HCT116 (cell line): Measurements from ENCODE around the gene LCN6. TPM values are rescaled to one million over a fixed set of nuclear protein-coding genes. Genes with fewer than 3 reads are reported as not detected.

Experiments
- ATAC-seq: fragments of 200-7000 bp; cut with Tn5 transposase; 2 replicates; pipeline ENCODE4 v1.9.1; 2020; ENCODE audit warnings: mild to moderate bottlenecking, moderate library complexity
- BruUV-seq: library from RNA; stranded (reverse); fragments of 400-500 nt; replicated peaks from 2 replicates; lab custom pipeline; 2021; lab: Mats Ljungman, UMichigan
- CTCF ChIA-PET: fragments of 300-600 bp; sonication (Branson Sonifier 250); formaldehyde crosslinking; loops from one replicate; lab custom pipeline; 2021; ENCODE audit warnings: antibody characterized with exemption; lab: Charles Lee
- POLR2A ChIA-PET: fragments of 300-600, 350-600 bp; sonication (Branson Sonifier 250); formaldehyde crosslinking; loops from one replicate; lab custom pipeline; 2021; ENCODE audit warnings: antibody characterized with exemption; lab: Charles Lee
- RAD21 ChIA-PET, 2 experiments: fragments of 300-600 bp; sonication (Branson Sonifier 250); formaldehyde crosslinking; loops; one replicate each; lab custom pipeline; 2023; ENCODE audit warnings: low total read pairs in 2 of 2; ENCODE audit not compliant: uncharacterized antibody in 2 of 2, unreplicated experiment in 2 of 2, low non-redundant PET in 1 of 2; lab: Charles Lee
- DNase-seq: peaks from one replicate; pipeline ENCODE4 v3.0.0-alpha.2; 2010; ENCODE audit warnings: low read depth, low spot score
- H2AFZ ChIP-seq: fragments of 200-600 bp; shearing (Covaris generic), sonication (generic); 2 replicates; pipeline ENCODE4 v1.6.1; 2017; ENCODE audit warnings: low read depth, mixed run types, mixed read lengths, antibody characterized with exemption, low read length; ENCODE audit not compliant: poor library complexity, severe bottlenecking
- H3K27ac ChIP-seq: 2 replicates; pipeline ENCODE4 v1.5.1; 2012; ENCODE audit warnings: low read depth, low read length
- H3K27me3 ChIP-seq: fragments of 200-600 bp; sonication (generic); 2 replicates; pipeline ENCODE4 v1.6.1; 2016; ENCODE audit warnings: mixed run types, low read length, mixed read lengths; ENCODE audit not compliant: insufficient read depth
- H3K36me3 ChIP-seq, 2 experiments: fragments of 200-500 bp in 1 of 2; fragments of 200-600 bp in 1 of 2; sonication (Bioruptor generic) in 1 of 2; sonication (generic) in 1 of 2; 2 replicates each; pipeline versions ENCODE4 v1.5.1 to v1.6.1; 2014 to 2016; ENCODE audit warnings: low read length in 2 of 2, inconsistent platforms in 1 of 2, mixed read lengths in 1 of 2, mixed run types in 1 of 2; ENCODE audit not compliant: insufficient read depth in 2 of 2, control insufficient read depth in 1 of 2
- H3K4me1 ChIP-seq, 2 experiments: fragments of 200-600 bp in 1 of 2; sonication (generic) in 1 of 2; 2 replicates each; pipeline versions ENCODE4 v1.5.1 to v1.6.1; 2012 to 2017; ENCODE audit warnings: low read length in 2 of 2, inconsistent platforms in 1 of 2, mild to moderate bottlenecking in 1 of 2, mixed read lengths in 1 of 2, mixed run types in 1 of 2, moderate library complexity in 1 of 2; ENCODE audit not compliant: insufficient read depth in 2 of 2, control insufficient read depth in 1 of 2
- H3K4me2 ChIP-seq: fragments of 200-600 bp; sonication (generic); 2 replicates; pipeline ENCODE4 v1.6.1; 2017; ENCODE audit warnings: mixed run types, low read length, mixed read lengths
- H3K4me3 ChIP-seq, 2 experiments: fragments of 200-600 bp in 1 of 2; sonication (generic) in 1 of 2; replicated peaks in 1 of 2; 2 replicates each; pipeline ENCODE4 v1.5.1; 2011 to 2016; ENCODE audit warnings: low read length in 2 of 2, control low read depth in 1 of 2, low read depth in 1 of 2, mild to moderate bottlenecking in 1 of 2, mixed read lengths in 1 of 2, mixed run types in 1 of 2
- H3K79me2 ChIP-seq: fragments of 200-600 bp; sonication (generic); 2 replicates; pipeline ENCODE4 v1.6.1; 2017; ENCODE audit warnings: mild to moderate bottlenecking, mixed run types, low read length, moderate library complexity, mixed read lengths; ENCODE audit not compliant: insufficient read depth
- H3K9ac ChIP-seq: fragments of 200-600 bp; sonication (generic); 2 replicates; pipeline ENCODE4 v1.6.1; 2016; ENCODE audit warnings: low read length, mixed read lengths
- H3K9me2 ChIP-seq: fragments of 200-600 bp; sonication (generic), shearing (Covaris generic); 2 replicates; pipeline ENCODE4 v1.6.1; 2017; ENCODE audit warnings: mixed run types, mild to moderate bottlenecking, moderate library complexity; ENCODE audit not compliant: insufficient read depth
- H3K9me3 ChIP-seq, 2 experiments: fragments of 200-500 bp in 1 of 2; fragments of 200-600 bp in 1 of 2; sonication (Bioruptor generic) in 1 of 2; sonication (generic) in 1 of 2; 2 replicates each; pipeline ENCODE4 v1.6.1; 2014 to 2017; ENCODE audit warnings: low read length in 2 of 2, mixed read lengths in 2 of 2, inconsistent platforms in 1 of 2, low read depth in 1 of 2, mild to moderate bottlenecking in 1 of 2, mixed run types in 1 of 2, moderate library complexity in 1 of 2; ENCODE audit not compliant: control insufficient read depth in 1 of 2, insufficient read depth in 1 of 2
- H4K20me1 ChIP-seq: fragments of 200-600 bp; sonication (generic), shearing (Covaris generic); 2 replicates; pipeline ENCODE4 v1.6.1; 2017; ENCODE audit warnings: mixed run types, mild to moderate bottlenecking, moderate library complexity; ENCODE audit not compliant: insufficient read depth
- CEBPB ChIP-seq: IDR thresholded peaks from 2 replicates; pipeline ENCODE4 v1.6.1; 2012; ENCODE audit warnings: low read depth
- EGR1 ChIP-seq: IDR thresholded peaks from 2 replicates; pipeline ENCODE4 v1.6.1; 2012; ENCODE audit warnings: low read depth
- JUND ChIP-seq: IDR thresholded peaks from 2 replicates; pipeline ENCODE4 v1.6.1; 2012
- POLR2AphosphoS5 ChIP-seq: IDR thresholded peaks from 2 replicates; pipeline ENCODE4 v1.6.1; 2011; ENCODE audit warnings: mild to moderate bottlenecking, low read depth, low read length, moderate library complexity
- RAD21 ChIP-seq: IDR thresholded peaks from 2 replicates; pipeline ENCODE4 v1.6.1; 2012; ENCODE audit warnings: low read depth, mild to moderate bottlenecking
- intact Hi-C: fragments of 100-400 bp; cut with micrococcal nuclease; formaldehyde crosslinking; loops from 2 replicates; pipeline ENCODE4 v1.10.0; 2022
- total RNA-seq: library from RNA; stranded (reverse); gene quantifications from one replicate; pipeline ENCODE4 v1.2.1, GENCODE V29; 2021; ENCODE audit not compliant: unreplicated experiment
- TF ChIP-seq, protein P1 (sequence below): IDR thresholded peaks from 2 replicates; pipeline ENCODE4 v1.6.1; 2012
- TF ChIP-seq, protein P2 (sequence below), 3 experiments: fragments of 200-600 bp in 1 of 3; sonication (generic) in 1 of 3; IDR thresholded peaks in 2 of 3; conservative IDR thresholded peaks in 1 of 3; 2 replicates each; pipeline ENCODE4 v1.5.1; 2012 to 2017; ENCODE audit warnings: low read depth in 2 of 3, low read length in 2 of 3, antibody characterized with exemption in 1 of 3, borderline replicate concordance in 1 of 3, control low read depth in 1 of 3, mild to moderate bottlenecking in 1 of 3, mixed read lengths in 1 of 3, mixed run types in 1 of 3, moderate library complexity in 1 of 3; ENCODE audit not compliant: insufficient read depth in 1 of 3

Gene LCN6
- total RNA-seq, 1 experiment from 2014 or later: not detected

DNA sequence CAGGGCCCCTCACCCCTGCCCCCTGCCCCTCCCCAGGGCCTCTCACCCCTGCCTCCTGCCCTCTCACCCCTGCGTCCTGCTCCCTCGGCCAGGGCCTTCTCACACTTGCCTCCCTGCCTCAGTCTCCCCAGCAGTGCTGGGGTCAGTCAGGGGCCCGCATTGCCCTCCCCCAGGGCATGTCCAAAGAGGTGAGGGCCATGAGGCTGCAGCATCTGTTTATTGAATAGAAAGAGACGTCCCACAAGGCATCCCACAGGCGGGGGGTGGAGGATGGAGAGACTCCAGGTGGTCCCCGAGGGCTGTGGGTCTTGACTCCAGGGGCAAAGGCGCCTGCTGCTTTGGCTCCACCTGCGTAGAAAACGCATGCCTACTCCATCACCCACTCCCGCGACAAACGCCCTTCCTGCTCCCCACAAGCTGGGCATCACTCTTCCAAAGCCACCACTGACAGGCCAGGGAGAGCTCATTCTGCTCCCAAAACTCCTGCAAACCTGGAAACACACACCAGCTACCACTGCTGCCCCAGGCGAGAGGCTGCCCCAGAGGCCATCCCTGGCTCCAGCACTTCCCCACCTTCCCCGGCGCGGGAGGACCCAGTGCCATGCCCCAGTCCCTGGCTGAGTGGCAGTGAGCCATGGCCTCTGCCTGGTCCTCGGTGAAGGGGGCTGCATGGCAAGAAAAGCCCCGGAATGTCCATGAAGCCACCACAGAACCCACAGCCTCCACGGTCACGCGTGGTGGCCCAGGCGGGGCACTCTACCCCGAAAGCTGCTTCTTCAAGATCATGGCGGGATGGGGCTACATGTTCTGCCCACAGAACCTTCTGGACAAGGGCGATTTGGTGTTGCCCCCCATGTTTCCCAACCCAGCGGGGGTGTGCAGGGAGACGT lies 11.4 kb upstream of the LCN6 start:
- Histone ChIP-seq H3K9me2 (no peaks in the 10 kb centered on the region), H3K4me2 (no peak overlapping the region), H3K9me3 (peaks cover 0 to 9% of the 10 kb centered on the region in 2 experiments; a peak in 2 of 4 replicates), H3K4me3 (no peak overlapping the region), H4K20me1 (no peaks in the 10 kb centered on the region), H2AFZ (no peak overlapping the region), H3K4me1 (peaks cover 13 to 25% of the 10 kb centered on the region in 2 experiments; a peak in 3 of 4 replicates), H3K36me3 (no peaks in the 10 kb centered on the region), H3K27me3 (no peaks in the 10 kb centered on the region), H3K27ac (no peak overlapping the region), H3K79me2 (no peaks in the 10 kb centered on the region), H3K9ac (no peak overlapping the region)
- DNase-seq (no peak), ATAC-seq (no peak)
- TF ChIP-seq RAD21 (no peak), EGR1 (no peak), POLR2AphosphoS5 (no peak), CEBPB (no peak), JUND (no peak)
- TF ChIP-seq, protein P1, sequence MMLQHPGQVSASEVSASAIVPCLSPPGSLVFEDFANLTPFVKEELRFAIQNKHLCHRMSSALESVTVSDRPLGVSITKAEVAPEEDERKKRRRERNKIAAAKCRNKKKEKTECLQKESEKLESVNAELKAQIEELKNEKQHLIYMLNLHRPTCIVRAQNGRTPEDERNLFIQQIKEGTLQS: no peak
- TF ChIP-seq, protein P2, sequence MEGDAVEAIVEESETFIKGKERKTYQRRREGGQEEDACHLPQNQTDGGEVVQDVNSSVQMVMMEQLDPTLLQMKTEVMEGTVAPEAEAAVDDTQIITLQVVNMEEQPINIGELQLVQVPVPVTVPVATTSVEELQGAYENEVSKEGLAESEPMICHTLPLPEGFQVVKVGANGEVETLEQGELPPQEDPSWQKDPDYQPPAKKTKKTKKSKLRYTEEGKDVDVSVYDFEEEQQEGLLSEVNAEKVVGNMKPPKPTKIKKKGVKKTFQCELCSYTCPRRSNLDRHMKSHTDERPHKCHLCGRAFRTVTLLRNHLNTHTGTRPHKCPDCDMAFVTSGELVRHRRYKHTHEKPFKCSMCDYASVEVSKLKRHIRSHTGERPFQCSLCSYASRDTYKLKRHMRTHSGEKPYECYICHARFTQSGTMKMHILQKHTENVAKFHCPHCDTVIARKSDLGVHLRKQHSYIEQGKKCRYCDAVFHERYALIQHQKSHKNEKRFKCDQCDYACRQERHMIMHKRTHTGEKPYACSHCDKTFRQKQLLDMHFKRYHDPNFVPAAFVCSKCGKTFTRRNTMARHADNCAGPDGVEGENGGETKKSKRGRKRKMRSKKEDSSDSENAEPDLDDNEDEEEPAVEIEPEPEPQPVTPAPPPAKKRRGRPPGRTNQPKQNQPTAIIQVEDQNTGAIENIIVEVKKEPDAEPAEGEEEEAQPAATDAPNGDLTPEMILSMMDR (IDR thresholded peaks at IDR 0.05 in 2 of 3, conservative IDR thresholded peaks at IDR 0.05 in 1 of 3; ENCODE audit: borderline replicate concordance in 1 of 3, insufficient read depth in 1 of 3, low read depth in 2 of 3, low read length in 2 of 3): no peak
- POLR2A ChIA-PET: no interaction called here
- intact Hi-C loops: no loop called here
- CTCF ChIA-PET: no interaction called here
- BruUV-seq: no TSS peak
- RAD21 ChIA-PET: no interaction called here
